GM18867 (cell line): ENCODE measurements around the gene FAM163B.

Experiments
- ATAC-seq: cut with Tn5 transposase; IDR thresholded peaks from one replicate; pipeline ENCODE4 v1.9.1; 2021; ENCODE audit warnings: mild to moderate bottlenecking, moderate library complexity; ENCODE audit not compliant: unreplicated experiment

The FAM163B gene

DNA sequence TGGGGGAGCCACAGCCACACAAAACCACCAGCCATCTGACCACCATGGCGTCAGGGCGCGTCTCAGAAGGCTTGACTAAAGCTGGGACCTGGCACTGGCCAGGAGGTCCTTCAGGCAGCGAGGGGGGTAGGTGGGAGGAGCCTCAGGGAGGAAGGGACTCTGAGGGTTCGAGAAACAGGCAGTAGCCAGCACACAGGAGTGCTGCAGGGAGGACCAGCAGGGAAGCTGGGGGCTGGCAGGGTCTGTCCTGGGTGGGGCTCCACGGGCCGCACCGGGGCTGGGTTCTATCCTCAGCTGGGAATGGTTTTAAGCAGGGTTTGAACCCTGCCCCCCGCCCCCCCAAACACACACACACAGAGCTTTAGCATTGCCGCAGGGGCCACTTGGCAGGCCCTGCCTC is 7.4 kb downstream of the FAM163B start:
- no peak for ATAC-seq

DNA sequence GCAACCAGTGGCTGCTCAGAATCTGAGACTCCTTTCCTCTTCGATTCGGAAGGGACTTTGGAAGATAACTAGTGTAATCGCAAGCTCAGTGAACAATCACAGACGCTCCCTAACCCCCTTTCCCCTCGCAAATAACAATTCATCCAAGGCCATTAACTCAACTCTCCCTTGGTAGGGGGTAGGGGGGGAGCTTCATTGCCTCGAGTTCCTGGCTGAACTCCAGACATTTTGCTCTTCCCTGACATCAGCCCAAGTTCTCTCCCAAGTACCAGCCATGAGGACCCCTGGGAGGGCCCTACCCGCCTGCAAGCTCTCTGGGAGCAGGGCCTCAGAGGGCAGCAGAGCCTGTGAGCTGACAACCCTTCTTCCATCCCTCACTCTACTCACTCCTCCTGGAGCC is 8.4 kb downstream of the FAM163B start:
- no peak for ATAC-seq

DNA sequence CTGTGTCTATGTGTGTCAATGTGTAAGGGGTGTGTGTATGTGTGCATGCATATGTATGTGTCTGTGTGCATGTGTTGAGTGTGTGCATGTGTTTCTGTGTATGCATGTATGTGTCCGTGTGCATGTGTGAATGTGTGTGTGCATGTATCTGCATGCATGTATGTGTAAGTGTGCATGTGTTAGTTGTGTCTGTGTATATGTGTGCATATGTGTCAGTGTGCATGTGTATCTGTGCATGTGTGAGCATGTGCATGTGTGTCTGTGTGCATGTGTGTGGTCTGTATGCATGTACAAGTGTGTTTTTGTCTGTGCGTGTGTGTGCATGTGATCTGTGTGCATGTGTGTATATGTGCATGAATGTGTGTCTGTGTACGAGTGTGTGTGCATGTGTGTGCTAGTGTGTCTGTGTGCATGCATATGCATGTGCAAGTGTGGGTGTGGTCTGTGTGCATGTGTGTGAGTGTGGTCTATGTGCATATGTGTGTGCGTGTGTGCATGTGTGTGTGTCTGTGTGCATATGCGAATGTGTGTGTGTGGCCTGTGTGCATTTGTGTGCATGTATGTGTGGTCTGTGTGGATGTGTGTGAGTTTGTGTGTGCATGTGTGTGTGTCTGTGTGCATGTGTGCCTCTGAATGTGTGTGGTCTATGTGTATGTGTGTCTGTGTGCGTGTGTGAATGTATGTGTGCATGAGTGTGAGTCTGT is 9.6 kb downstream of the FAM163B start:
- no peak for ATAC-seq

DNA sequence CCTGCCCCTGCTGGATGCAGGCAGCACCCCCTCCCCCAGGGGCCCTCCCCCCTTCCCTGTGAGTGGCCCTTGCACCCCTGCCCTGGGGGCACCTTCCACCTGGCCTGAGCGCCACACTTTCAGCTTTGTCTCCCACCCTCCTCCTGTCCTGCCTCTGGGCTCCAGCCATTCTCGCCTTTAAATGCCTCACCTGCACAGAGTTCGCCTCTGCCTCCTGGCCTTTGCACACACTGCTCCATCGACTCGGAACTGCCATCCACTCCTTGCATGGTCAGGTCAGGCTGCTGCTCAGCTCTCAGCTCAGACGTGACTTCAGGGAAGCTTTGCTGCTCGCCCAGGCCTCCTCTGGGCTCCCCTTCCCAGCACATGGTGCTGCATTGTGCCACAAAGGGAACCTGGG is 10.2 kb downstream of the FAM163B start:
- ATAC-seq = no peak

DNA sequence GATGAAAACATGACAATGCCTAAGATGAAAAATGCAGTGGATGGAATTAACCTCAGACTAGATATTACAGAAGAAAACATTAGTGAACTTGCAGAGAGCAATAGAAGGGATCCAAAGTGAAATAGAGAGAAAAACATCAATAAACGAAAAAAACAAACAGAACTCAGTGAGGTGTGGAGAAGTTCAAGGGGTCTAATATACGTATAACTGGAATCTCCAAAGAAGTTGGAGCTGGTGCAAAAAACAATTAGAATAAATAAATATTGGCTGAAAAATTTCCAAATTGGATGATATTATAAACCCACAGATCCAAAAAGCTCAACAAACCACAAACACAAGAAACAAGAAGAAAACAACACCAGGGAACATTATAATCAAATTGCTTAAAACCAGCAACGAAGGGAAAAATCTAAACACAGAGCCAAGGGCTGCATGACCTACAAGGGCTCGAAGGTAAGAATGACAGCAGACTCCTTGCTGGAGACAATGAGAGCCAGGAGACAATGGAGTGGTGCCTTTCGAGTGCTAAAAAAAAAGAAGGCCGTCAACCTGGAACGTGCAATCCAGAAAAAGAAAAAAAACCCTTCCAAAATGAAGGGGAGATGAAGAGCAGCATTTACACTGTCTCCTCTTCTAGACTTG is 11.8 kb downstream of the FAM163B start:
- ATAC-seq = no peak

DNA sequence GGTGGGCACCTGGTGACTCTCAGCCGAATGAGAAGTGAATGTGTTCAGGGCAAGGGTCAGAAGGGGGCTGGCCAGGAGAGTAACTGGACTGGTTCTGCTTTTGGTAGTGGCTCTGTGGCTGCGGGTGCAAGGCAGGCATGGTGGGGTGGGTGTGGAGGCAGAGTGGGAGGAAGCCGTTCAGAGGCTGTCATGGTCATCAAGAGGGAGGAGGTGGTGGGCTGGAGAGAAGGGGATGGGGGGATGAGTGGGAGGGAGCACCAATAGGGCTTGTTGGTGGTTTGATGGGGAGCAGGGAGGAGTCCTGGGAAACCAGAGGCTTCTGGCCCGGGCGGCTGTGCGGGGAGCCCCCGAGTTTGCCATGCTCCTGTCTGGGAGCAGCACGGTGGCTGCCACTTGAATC is 13.3 kb downstream of the FAM163B start:
- no peak for ATAC-seq

DNA sequence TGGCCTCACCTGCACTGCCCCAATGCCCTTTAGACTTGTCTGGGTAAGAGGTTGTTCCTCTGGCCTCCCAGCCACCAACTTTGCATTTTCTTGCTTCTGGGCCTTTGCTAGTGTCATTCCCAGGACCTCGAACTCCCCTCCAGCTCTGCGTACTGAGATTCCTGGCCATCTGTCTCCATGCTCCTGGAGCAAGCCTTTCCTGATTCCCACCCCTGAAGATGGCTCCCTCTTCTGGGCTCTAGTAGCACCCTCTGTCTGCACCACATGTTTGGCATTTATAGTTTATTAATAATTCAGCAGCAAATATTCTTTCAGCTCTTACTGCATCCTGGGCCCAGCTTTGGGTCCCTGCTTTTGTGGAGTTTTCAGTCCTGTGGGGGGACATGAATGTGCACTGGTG is 14.9 kb downstream of the FAM163B start:
- ATAC-seq = no peak

DNA sequence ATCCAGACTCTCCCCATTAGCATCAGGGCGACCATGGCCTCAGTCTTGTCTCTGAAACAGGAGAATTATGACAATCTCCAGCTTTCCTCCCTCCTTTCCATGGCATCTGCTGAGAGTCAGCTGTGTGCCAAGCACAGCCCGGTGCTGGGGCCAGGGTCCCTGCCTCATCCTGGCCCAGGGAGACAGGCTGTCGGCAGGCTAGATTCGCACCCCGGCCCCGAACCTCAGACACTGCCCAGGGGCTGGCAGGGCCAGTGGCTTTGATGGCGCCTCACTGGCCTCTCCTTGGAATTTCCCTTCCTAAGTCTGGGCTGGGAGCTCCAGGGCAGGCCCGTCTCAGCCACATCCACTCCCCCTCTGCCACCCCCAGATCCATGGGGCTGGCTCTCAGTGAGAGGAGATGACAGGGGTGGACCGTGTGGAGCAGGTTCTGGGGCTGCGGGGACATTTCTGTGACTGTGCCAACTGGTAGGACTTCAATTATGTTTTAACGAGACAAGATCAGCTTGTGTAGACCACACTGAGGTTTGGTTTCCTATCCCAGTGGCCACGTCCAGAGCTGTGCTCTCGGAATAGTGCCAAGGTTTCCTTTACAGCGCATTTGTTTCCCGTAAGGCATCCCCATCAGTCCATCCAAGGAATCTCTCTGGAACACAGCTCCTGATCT is 15.5 kb downstream of the FAM163B start:
- ATAC-seq = no peak

DNA sequence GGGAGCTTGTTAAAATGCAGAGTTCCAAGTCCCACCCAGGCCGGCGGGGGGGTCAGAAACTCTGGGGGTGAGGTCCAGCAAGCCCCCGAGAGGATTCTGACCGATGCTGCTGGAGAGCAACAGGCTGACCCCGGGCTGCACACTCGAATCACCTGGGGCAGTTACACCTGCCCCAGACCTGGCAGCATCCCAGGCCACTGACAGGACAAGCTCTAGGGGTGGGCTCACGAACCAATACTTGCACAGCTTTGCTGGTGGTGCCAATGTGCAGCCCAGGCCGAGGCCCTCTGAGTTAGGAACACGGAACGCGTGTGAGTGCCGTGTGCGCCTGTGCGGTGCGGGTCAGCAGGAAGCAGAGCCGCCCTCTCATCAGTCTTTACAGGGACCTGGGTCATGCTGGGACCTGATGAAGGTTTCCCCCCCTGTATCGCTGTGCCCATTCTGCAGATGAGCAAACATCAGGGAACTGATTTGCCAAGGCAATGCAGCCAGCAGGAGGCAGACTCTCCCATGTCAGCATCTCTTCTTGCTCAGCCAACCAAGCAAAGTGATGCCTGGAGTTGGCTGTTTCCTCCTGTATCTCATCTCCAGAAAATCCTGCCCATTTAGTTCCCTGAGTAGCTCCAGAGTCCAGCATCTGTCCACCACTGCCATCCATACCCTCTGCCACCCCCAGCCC is 16.3 kb downstream of the FAM163B start:
- no peak for ATAC-seq

DNA sequence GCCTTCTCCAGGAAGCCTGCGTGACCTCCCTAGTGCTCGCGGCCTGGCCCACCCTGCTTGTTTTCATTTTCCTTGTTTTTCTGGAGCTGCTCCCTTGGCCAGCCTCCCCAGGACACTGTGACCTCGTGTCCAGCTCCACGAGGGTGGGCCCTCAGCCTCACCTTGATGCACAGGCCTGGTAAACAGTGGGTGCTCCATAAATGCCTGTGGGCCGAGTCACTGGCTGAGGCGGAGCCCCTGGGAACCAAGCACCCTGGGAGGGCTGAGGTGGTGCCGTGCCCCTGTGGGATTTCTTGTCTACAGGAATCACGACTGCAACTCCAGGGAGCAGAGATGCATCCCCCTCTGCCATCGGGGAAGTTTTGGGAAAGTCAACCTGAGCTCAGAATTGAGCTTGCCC is 17.2 kb downstream of the FAM163B start:
- no peak for ATAC-seq

DNA sequence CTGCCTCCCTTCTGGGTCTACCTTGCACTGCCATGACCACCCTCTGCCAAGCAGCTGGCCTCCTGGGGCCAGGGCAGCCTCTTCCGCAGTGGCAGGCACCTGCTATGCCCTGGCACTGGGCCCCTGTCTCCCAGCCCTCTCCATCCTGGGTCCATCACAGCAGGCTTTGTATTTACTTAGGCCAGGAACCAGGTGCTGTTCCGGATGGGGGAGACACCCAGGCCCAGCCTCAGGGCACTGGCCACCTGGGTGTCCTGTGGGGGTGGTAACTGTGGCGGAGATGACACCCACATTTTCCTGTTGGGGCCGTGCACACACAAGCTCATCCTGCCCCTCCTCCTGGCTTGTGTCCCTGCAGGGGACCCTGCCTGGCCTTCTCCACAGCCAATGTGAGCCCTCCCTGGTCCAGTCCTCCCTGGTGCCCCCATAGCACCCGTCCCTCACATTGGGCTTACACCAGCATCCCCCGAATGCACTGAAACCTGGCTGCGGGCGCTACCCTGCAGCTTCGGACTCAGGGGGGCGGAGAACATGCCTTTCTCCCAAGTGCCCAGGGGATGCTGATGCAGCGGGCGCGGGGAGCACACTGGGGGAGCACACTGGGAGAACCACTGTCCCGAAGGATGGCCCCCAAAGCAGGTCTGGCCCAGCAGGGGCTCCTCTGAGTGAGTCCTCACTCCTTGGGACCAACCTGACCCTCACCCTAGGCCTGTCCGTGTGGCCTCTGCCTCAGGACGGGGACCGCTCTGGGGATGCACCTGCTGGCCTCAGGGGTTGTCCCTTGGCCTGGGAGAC is 17.9 kb downstream of the FAM163B start:
- ATAC-seq = no peak

DNA sequence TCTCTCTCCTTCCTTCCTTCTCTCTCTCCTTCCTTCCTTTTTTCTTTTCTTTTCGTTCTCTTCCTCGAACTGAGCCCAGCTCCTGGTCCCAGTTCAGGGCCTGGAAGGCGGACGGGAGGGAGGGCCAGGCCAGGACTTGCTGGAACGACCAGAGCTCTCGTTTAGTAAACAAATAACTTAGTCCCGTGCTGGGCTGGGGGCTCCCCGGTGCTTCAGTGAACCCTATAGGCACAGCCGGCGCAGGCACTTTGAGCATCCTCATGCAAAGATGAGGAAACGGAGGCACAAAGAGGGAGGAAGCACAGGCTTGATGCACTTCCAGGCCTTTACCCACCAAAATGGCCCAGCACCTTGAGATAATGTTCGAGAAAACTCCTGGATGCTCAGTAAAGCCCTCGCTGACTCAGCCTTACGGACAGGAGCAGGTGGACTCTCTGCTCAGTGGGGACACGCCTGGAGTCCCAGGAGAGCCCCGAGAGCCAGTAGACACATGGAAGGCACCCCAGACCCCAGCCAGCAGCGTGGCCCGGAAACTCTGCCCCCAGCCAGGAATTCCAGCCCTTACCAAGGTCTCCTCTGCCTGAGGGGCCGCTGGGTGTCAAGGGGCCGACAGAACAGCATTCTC is 18.8 kb downstream of the FAM163B start:
- no peak for ATAC-seq

DNA sequence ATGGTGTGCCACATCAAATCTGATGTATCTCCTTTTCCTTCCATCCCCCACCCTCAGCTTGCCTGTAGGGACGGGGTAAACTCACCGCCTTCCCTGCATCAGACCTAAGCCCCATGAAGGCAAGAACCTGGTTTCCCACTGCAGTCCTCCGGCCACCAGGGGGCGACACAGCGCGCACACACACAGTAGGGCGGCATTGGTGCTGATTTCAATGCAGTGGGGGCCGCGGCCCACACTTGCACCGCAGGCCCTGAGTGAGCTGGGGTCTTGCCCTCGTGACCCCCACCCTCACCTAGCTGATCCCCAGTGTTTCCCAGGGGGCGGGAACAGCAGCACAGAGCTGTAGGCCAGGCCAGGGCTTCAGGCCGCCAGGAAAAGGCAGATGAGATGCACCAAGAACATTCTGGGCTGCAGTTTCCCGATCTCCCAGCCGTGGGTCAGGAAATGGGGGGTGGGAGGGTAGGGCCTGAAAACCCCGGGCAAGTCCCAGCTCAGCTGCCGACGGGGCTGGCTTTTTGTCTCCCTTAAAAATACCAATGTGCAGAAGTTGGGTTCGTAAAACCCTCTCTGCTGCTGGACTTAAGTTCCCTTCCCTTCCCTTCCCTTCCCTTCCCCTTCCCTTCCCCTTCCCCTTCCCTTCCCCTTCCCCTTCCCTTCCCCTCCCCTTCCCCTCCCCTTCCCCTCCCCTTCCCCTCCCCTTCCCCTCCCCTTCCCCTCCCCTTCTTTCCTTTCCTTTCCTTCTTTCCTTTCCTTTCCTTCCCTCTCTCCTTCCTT is 19.5 kb downstream of the FAM163B start:
- ATAC-seq = no peak

DNA sequence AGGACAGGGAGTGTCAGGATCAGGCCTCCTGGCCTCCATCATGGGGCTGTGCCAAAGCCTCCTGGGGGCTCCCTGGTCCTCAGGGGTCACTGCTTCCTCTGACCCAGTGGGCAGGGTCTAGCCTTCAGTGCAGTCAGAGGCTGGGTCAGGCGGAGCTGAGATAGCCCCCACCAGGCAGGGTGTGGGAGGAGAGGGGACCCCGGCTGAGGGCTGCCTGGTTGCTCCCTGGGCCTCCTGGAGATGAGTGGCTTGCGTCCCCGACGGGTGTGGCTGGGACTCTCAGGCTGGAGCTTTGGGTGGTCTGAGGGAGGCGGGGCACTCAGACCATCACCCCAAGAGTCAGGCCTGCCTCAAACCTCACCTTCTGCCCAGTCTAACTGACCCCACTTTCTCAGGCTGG is 21.7 kb downstream of the FAM163B start:
- no peak for ATAC-seq

DNA sequence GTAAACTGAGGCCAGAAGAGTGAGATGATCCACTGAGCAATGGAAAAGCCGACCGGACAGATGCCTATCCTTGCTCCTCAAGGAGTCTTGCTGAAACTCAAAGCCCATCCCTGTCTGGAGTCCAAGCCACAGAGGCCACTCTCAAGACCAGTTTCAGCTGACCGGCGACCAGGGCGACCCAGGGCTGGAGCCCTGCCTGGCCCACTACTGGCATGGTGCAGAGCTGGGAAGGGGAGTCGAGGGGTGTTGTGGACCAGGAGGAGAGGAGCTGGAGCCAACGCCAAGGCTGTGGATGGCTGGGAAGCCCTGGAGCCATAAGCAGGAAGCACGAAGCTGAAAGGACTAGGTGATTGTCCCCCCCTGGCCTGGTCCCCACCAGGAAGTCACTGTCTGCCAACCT is 22.1 kb downstream of the FAM163B start:
- ATAC-seq = no peak

DNA sequence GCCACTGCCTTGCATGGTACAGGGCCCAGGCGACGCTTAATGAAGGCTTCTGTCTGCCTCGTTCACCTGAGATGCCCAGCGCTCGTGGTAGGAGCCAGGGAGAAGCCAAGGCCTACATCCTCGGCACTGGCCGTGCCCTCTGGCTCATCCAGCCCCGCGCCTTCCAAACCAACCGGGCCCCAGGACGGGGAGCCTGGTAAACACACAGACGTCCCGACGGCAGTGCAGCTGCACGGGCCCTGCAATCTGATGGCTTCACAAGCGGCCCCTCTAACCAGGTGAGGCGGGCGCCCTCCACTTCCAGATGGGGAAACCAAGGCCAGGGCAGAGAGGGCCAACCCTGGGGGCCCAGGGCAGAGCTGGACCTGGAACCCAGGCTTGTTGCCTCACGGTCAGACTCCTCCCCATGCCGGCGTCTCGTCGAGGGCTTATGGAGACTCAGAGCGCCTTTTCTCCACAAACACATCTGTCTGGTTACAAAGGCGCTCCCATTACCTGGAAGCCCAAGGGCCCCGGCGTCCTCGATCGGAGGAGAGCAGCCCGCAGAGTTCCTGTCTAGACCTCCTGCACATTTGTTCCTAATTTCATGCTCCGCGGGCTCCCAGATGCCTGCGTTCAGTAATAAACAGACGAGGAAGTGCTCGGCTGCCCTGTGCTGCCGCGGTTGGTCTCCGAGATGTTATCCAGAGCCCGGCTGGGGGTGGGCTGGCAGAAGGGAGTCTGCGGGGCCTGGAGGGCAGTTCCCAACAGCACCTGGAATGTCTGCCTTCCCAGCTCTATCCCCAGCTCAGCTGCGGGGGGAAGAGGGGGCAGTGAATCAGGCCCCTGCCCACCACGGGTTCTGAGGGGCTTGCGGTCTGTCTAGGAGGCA is 23.5 kb downstream of the FAM163B start:
- ATAC-seq = no peak

DNA sequence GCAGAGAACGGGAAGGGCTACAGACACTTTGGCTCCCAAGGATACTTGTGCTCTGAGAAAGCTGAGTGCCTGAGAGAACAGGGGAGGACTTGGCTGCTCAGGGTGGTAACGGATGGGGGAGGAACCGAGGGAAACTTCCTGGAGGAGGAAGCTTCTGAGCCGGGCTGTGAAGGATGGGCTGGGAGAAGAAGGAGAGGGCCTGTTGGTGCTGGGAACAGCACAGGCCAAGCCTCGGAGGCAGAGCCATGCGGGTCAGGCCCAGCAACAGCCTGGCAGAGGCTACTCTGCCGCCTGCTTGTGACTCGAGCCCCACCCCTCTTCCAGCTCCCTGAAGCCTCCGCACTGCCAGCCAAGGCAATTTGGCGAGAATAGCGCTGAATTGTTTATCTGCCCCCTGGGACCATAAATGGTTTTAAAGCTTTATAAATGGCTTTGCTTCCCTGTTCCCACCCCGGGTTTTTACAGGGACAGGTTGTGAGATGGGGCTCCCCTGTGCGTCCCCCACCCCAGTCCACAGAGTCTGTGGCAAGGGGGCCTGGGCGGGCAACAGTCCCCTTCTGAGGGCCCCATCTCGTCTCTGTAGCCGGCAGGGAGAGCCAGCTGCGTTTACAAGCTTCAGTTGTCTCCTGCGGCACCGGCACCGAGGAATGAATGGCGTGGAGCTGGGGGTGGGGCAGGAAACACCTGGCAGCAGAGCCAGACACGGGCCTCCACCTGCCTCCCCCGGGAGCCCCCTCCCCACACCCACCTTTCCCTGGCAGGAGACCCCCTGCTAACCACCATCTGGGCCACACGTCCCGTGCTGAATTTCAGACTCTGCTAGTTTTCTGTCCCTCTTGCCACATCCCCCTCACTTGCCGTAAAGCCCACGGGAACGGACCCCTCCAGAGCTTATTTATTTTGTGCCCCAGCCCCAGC is 24.4 kb downstream of the FAM163B start:
- no peak for ATAC-seq

DNA sequence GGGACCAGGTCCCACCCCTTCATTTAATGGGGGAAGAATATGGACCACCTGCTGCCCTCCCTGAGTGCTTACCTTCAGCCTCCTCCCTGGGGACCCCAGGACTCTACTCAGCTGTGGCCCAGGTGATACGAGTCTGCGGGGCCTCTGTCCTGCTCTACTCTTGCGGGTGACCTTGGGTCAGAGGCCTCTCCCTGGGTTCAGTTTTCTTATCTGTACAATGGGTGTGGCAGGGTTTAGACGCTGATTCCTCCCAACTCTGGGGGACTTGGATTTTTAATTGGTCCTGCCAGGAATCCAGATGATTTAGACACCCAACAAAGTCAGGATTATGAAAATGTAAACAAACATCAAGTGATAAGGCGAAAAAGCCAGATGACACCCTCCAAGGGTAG is 25.0 kb downstream of the FAM163B start:
- no peak for ATAC-seq
